Astrocyte (in vitro differentiated cells and primary cell): ENCODE data around the gene SLC9A7. TPM values are rescaled to one million over a fixed set of nuclear protein-coding genes. Genes with fewer than 3 reads are reported as not detected.

Experiments
- DNase-seq: peaks from one replicate; pipeline ENCODE4 v3.0.0-alpha.2; 2010; ENCODE audit warnings: low read depth
- FAIRE-seq: peaks from 2 replicates; lab custom pipeline; 2011; peaks lifted over from hg19 to GRCh38; lab: Jason Lieb, UNC
- H2AFZ ChIP-seq: 2 replicates; pipeline ENCODE4 v1.6.0; 2012; ENCODE audit warnings: low read depth, low read length, inconsistent platforms
- H3K27ac ChIP-seq: 2 replicates; pipeline ENCODE4 v1.5.1; 2011; ENCODE audit warnings: low read depth, low read length, inconsistent platforms
- H3K27me3 ChIP-seq: 2 replicates; pipeline ENCODE4 v1.6.0; 2011; ENCODE audit warnings: low read length, inconsistent platforms; ENCODE audit not compliant: insufficient read depth
- H3K36me3 ChIP-seq: 2 replicates; pipeline ENCODE4 v1.5.1; 2011; ENCODE audit warnings: low read length, inconsistent platforms; ENCODE audit not compliant: insufficient read depth
- H3K4me1 ChIP-seq: 2 replicates; pipeline ENCODE4 v1.5.1; 2011; ENCODE audit warnings: low read length, inconsistent platforms; ENCODE audit not compliant: insufficient read depth
- H3K4me2 ChIP-seq: 2 replicates; pipeline ENCODE4 v1.6.0; 2012; ENCODE audit warnings: low read length, inconsistent platforms
- H3K4me3 ChIP-seq: 2 replicates; pipeline ENCODE4 v1.5.1; 2011; ENCODE audit warnings: low read depth, mild to moderate bottlenecking, low read length, inconsistent platforms; ENCODE audit not compliant: insufficient read depth
- H3K79me2 ChIP-seq: 2 replicates; pipeline ENCODE4 v1.6.0; 2012; ENCODE audit warnings: mild to moderate bottlenecking, low read length, inconsistent platforms; ENCODE audit not compliant: insufficient read depth
- H3K9ac ChIP-seq: 2 replicates; pipeline ENCODE4 v1.6.0; 2012; ENCODE audit warnings: mild to moderate bottlenecking, low read length, inconsistent platforms
- H3K9me3 ChIP-seq: 2 replicates; pipeline ENCODE4 v1.5.1; 2012; ENCODE audit warnings: low read depth, mild to moderate bottlenecking, low read length, inconsistent platforms; ENCODE audit not compliant: insufficient read depth
- H4K20me1 ChIP-seq: 2 replicates; pipeline ENCODE4 v1.6.0; 2012; ENCODE audit warnings: low read length, inconsistent platforms; ENCODE audit not compliant: insufficient read depth
- H3K27ac Mint-ChIP-seq: one replicate; pipeline ENCODE4 v1.8.0; 2021; ENCODE audit warnings: mild to moderate bottlenecking, mixed read lengths; ENCODE audit not compliant: unreplicated experiment
- H3K27me3 Mint-ChIP-seq: one replicate; pipeline ENCODE4 v1.8.0; 2021; ENCODE audit warnings: low read depth, mixed read lengths; ENCODE audit not compliant: unreplicated experiment
- H3K36me3 Mint-ChIP-seq: one replicate; pipeline ENCODE4 v1.8.0; 2021; ENCODE audit warnings: low read depth, mixed read lengths; ENCODE audit not compliant: unreplicated experiment
- H3K4me1 Mint-ChIP-seq: one replicate; pipeline ENCODE4 v1.8.0; 2021; ENCODE audit warnings: low read depth, mixed read lengths; ENCODE audit not compliant: unreplicated experiment
- H3K4me3 Mint-ChIP-seq: one replicate; pipeline ENCODE4 v1.8.0; 2021; ENCODE audit warnings: mild to moderate bottlenecking, moderate library complexity, mixed read lengths; ENCODE audit not compliant: unreplicated experiment
- H3K9me3 Mint-ChIP-seq: one replicate; pipeline ENCODE4 v1.8.0; 2021; ENCODE audit warnings: mild to moderate bottlenecking, mixed read lengths; ENCODE audit not compliant: unreplicated experiment
- CTCF ChIP-seq: IDR thresholded peaks from 2 replicates; pipeline ENCODE4 v1.5.1; 2011; ENCODE audit warnings: low read depth, mild to moderate bottlenecking, inconsistent platforms, low read length, moderate library complexity; ENCODE audit not compliant: insufficient read depth
- EZH2 ChIP-seq: IDR thresholded peaks from 2 replicates; pipeline ENCODE4 v1.6.1; 2012; ENCODE audit warnings: mild to moderate bottlenecking, low read length, inconsistent platforms; ENCODE audit not compliant: insufficient read depth
- total RNA-seq: library from RNA; stranded (reverse); gene quantifications from 2 replicates; pipeline ENCODE4 v1.2.1, GENCODE V29; 2021

The SLC9A7 gene
- total RNA-seq, 1 donor from 2014 or later = 21.0 TPM

- Histone ChIP-seq H3K36me3 (peaks cover 5% of the 10 kb centered on the region), H3K79me2 (peaks cover 32% of the 10 kb centered on the region), H3K4me1 (peaks cover 8% of the 10 kb centered on the region), H3K27me3 (no peaks in the 10 kb centered on the region), H3K9ac (no peak overlapping the region), H3K4me2 (peak overlapping the region; percentile 10), H4K20me1 (no peaks in the 10 kb centered on the region), H3K27ac (peak overlapping the region; percentile 81), H2AFZ (no peak overlapping the region), H3K4me3 (no peak overlapping the region), H3K9me3 (no peaks in the 10 kb centered on the region)
- Mint-ChIP-seq H3K27me3 (no peaks in the 10 kb centered on the region), H3K9me3 (no peaks in the 10 kb centered on the region), H3K4me1 (peaks cover 12% of the 10 kb centered on the region), H3K36me3 (peaks cover 10% of the 10 kb centered on the region), H3K4me3 (no peak overlapping the region), H3K27ac (peak overlapping the region; percentile 69)
- DNase-seq = peak; percentile 77
- FAIRE-seq = no peak
- no peak for TF ChIP-seq EZH2
- TF ChIP-seq CTCF = no peak
These were observed 207.3 kb downstream of the SLC9A7 start for GRCh38 chrX:46551494-46552128.

DNA sequence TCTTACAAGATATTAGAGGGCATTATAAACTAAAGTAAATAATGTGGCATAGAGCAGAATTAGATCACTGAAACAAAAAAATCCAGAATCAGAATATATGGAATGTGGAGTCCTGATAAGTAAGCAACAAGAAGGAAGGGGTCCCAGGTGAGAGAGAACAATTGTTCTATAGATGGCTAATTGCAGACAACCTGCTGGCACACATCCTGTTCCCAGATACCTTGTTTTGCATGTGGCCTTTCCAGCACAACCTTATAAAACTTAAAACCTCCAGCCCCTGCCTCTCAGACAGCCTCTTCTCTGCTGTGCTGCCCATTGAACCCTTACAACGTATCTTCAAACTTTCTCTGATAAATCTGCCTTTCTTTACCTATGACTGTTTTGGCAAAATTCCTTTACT lies 209.0 kb downstream of the SLC9A7 start:
- Histone ChIP-seq H2AFZ (no peak overlapping the region), H3K36me3 (peaks cover 5% of the 10 kb centered on the region), H3K79me2 (peaks cover 44% of the 10 kb centered on the region), H3K9me3 (no peaks in the 10 kb centered on the region), H3K9ac (no peak overlapping the region), H3K4me1 (peaks cover 12% of the 10 kb centered on the region), H3K4me2 (no peak overlapping the region), H4K20me1 (no peaks in the 10 kb centered on the region), H3K4me3 (no peak overlapping the region), H3K27me3 (no peaks in the 10 kb centered on the region), H3K27ac (no peak overlapping the region)
- Mint-ChIP-seq H3K4me3 (no peak overlapping the region), H3K9me3 (no peaks in the 10 kb centered on the region), H3K36me3 (peaks cover 10% of the 10 kb centered on the region), H3K4me1 (peaks cover 13% of the 10 kb centered on the region), H3K27ac (peak overlapping the region; percentile 58), H3K27me3 (no peaks in the 10 kb centered on the region)
- no peak for TF ChIP-seq CTCF
- TF ChIP-seq EZH2 = no peak
- DNase-seq = no peak
- no peak for FAIRE-seq

Other genes with a start within 250 kb of the SLC9A7 start
- gene ZNF674, start 213.7 kb downstream of the SLC9A7 start, total RNA-seq = 4.6 and 5.5 TPM in 2 replicates
- gene CHST7, start 185.4 kb downstream of the SLC9A7 start, total RNA-seq = 13.8 and 15.4 TPM in 2 replicates
- 18.5 and 20.5 TPM in 2 replicates for gene RP2, start 77.9 kb upstream of the SLC9A7 start, total RNA-seq
- 9.5 and 12.4 TPM in 2 replicates for gene JADE3, start 153.3 kb upstream of the SLC9A7 start, total RNA-seq